Measurements from ENCODE around the gene PERCC1.
A peak's percentile ranks its signal among the peaks of the same experiment; 100 is the strongest.
"Not testable (repeated sequence)": the region's sequence is repeated elsewhere in the genome, so short reads cannot be mapped to it uniquely, and the experiment has no call there.

Gene PERCC1

DNA sequence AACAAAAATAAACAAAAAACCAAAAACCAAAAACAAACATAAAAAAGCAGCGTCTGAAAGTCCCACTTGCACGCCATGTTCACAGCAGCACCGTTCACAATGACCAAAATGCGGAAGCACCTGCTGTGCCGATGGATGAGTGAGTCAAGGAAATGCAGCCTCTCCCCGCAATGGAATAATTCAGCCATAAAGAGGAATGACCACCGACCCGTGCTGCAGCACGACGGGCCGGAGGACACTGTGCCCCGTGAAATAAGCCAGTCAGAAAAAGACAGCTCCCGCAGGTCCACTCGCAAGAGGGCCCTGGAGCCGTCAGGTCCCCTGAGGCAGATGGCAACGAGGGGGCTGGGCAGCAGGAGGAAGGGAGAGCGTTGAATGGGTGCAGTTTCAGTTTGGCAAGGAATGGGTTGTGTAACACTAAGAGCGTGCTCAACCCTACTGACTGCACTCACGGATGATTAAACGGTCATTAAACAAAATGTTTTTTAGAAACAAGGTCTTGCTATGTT lies 38.9 kb downstream of the PERCC1 start:
- H3K4me3 ChIP-seq (ENCODE audit: low read length in 2 of 2): no peak overlapping the region

DNA sequence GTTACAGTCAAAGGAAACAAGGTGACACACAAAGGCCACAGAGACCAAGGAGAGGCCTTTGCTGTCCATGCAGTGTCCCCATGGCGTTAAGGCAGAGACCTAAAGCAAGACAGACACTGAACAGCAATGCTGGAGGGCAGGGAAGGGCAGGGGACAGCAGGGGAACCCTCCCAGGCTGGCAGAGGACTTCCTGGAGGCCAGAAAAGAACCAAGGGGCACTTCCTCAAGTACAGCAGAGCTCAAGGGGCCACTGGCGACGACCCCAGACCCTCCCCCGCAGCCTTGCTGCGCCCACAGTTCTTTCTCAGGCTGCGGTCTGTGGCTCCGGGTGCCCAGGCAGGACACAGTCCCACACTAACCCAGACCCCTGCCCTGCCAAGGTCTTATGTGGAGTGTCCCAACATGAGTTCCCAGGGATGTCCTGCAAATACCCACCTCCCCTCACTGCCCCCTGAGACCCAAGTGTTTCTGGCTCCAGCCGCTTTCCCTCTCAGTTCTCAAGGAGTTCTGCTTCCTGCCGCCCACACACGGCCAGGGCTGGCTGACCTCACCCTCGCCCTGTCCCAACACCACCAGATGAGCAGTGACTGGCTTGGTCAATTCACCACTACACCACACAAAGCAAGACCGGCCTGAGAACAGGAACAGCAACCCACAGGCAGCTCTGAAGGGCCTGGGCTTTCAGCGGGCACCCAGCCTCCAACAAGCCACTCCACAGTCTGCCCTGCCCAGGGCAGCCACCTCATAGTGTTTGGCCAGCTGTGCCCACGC lies 39.8 kb downstream of the PERCC1 start:
- Histone ChIP-seq H3K4me3 (ENCODE audit: low read length in 2 of 2) (no peak overlapping the region), H3K27ac (ENCODE audit: low read length) (no peak overlapping the region), H3K36me3 (ENCODE audit: control insufficient read depth in 2 of 2, insufficient read depth in 2 of 2, low read length in 2 of 2) (no peaks in the 10 kb centered on the region), H3K27me3 (ENCODE audit: control insufficient read depth in 1 of 2, insufficient read depth in 2 of 2, low read length in 2 of 2) (no peaks in the 10 kb centered on the region), H3K9me3 (ENCODE audit: control insufficient read depth in 2 of 2, low read length in 2 of 2) (no peaks in the 10 kb centered on the region), H3K9ac (ENCODE audit: low read length in 2 of 2) (no peak overlapping the region), H3K4me1 (ENCODE audit: control insufficient read depth, insufficient read depth, low read length) (peaks cover 27% of the 10 kb centered on the region)

More for the DNA sequence above, 38.9 kb downstream of the PERCC1 start:
- Histone ChIP-seq H3K27me3 (ENCODE audit: control insufficient read depth in 1 of 2, insufficient read depth in 2 of 2, low read length in 2 of 2) (no peaks in the 10 kb centered on the region), H3K36me3 (ENCODE audit: control insufficient read depth in 2 of 2, insufficient read depth in 2 of 2, low read length in 2 of 2) (no peaks in the 10 kb centered on the region), H3K27ac (ENCODE audit: low read length) (no peak overlapping the region), H3K4me1 (ENCODE audit: control insufficient read depth, insufficient read depth, low read length) (peaks cover 21% of the 10 kb centered on the region), H3K9ac (ENCODE audit: low read length in 2 of 2) (no peak overlapping the region), H3K9me3 (ENCODE audit: control insufficient read depth in 2 of 2, low read length in 2 of 2) (no peaks in the 10 kb centered on the region)

GRCh38 chr16:1471569-1472194 lies 40.8 kb downstream of the PERCC1 start:
- Histone ChIP-seq H3K4me1 (ENCODE audit: control insufficient read depth, insufficient read depth, low read length) (peaks cover 31% of the 10 kb centered on the region), H3K27ac (ENCODE audit: low read length) (no peak overlapping the region), H3K27me3 (ENCODE audit: control insufficient read depth in 1 of 2, insufficient read depth in 2 of 2, low read length in 2 of 2) (no peaks in the 10 kb centered on the region), H3K9me3 (ENCODE audit: control insufficient read depth in 2 of 2, low read length in 2 of 2) (no peaks in the 10 kb centered on the region), H3K36me3 (ENCODE audit: control insufficient read depth in 2 of 2, insufficient read depth in 2 of 2, low read length in 2 of 2) (no peaks in the 10 kb centered on the region), H3K9ac (ENCODE audit: low read length in 2 of 2) (no peak overlapping the region), H3K4me3 (ENCODE audit: low read length in 2 of 2) (no peak overlapping the region)

GRCh38 chr16:1472974-1473373 lies 42.1 kb downstream of the PERCC1 start:
- Histone ChIP-seq H3K9me3 (ENCODE audit: control insufficient read depth in 2 of 2, low read length in 2 of 2) (peaks cover 0 to 2% of the 10 kb centered on the region in 2 donors), H3K27me3 (ENCODE audit: control insufficient read depth in 1 of 2, insufficient read depth in 2 of 2, low read length in 2 of 2) (no peaks in the 10 kb centered on the region), H3K27ac (ENCODE audit: low read length) (no peak overlapping the region), H3K36me3 (ENCODE audit: control insufficient read depth in 2 of 2, insufficient read depth in 2 of 2, low read length in 2 of 2) (no peaks in the 10 kb centered on the region), H3K4me1 (ENCODE audit: control insufficient read depth, insufficient read depth, low read length) (peaks cover 31% of the 10 kb centered on the region), H3K9ac (ENCODE audit: low read length in 2 of 2) (peak overlapping the region in 1 of 2 donors; percentile 32), H3K4me3 (ENCODE audit: low read length in 2 of 2) (no peak overlapping the region)

- peak overlapping the region; percentile 92 to 97 for H3K9ac ChIP-seq (ENCODE audit: low read length in 2 of 2)
- H3K9me3 ChIP-seq (ENCODE audit: control insufficient read depth in 2 of 2, low read length in 2 of 2): peaks cover 0 to 2% of the 10 kb centered on the region in 2 donors
- H3K27ac ChIP-seq (ENCODE audit: low read length): no peak overlapping the region
- no peaks in the 10 kb centered on the region for H3K27me3 ChIP-seq (ENCODE audit: control insufficient read depth in 1 of 2, insufficient read depth in 2 of 2, low read length in 2 of 2)
- H3K4me1 ChIP-seq (ENCODE audit: control insufficient read depth, insufficient read depth, low read length): peaks cover 31% of the 10 kb centered on the region
- H3K36me3 ChIP-seq (ENCODE audit: control insufficient read depth in 2 of 2, insufficient read depth in 2 of 2, low read length in 2 of 2): no peaks in the 10 kb centered on the region
- peak overlapping the region; percentile 83 to 90 for H3K4me3 ChIP-seq (ENCODE audit: low read length in 2 of 2)
Measured at GRCh38 chr16:1474082-1474795, 43.4 kb downstream of the PERCC1 start.

GRCh38 chr16:1474796-1475551 lies 44.1 kb downstream of the PERCC1 start, which contains the start of gene CLCN7:
CLCN7 (minus strand) TSS chr16:1475028; CDS start chr16:1474974, 54 bp downstream.
- Histone ChIP-seq H3K27ac (ENCODE audit: low read length) (peak within 1 kb of the TSS; percentile 85), H3K9ac (ENCODE audit: low read length in 2 of 2) (peak within 1 kb of the TSS; percentile 92 to 97), H3K4me1 (ENCODE audit: control insufficient read depth, insufficient read depth, low read length) (peaks cover 31% of the 10 kb centered on the region), H3K9me3 (ENCODE audit: control insufficient read depth in 2 of 2, low read length in 2 of 2) (peaks cover 0 to 2% of the 10 kb centered on the region in 2 donors), H3K4me3 (ENCODE audit: low read length in 2 of 2) (peak within 1 kb of the TSS; percentile 83 to 90), H3K27me3 (ENCODE audit: control insufficient read depth in 1 of 2, insufficient read depth in 2 of 2, low read length in 2 of 2) (no peaks in the 10 kb centered on the region), H3K36me3 (ENCODE audit: control insufficient read depth in 2 of 2, insufficient read depth in 2 of 2, low read length in 2 of 2) (no peaks in the 10 kb centered on the region)

DNA sequence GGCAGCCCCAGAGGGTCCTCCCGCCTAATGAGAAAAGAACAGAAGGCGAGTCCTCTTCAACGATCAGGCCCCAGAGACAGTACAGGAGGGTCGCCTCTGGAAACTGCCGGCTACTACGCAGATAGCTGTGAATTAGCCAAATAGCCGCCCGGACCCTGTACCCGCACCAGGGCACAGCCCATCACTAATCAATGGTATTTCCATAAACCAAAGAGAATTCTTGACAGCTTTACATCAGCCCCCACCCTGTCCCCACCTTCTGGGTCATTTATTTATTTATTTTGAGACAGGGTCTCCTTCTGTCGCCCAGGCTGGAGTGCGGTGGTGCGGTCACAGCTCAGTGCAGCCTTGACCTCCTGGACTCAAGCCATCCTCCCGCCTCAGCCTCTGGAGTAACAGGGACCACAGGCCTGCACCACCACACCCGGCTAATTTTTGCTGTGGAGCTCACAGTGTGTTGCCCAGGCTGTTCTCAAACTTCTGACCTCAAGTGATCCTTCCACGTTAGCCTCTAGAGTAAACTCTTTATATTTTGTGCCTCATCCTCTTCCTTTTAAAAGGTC lies 44.8 kb downstream of the PERCC1 start:
- Histone ChIP-seq H3K4me3 (ENCODE audit: low read length in 2 of 2) (peak overlapping the region; percentile 83 to 90), H3K27me3 (ENCODE audit: control insufficient read depth in 1 of 2, insufficient read depth in 2 of 2, low read length in 2 of 2) (no peaks in the 10 kb centered on the region), H3K36me3 (ENCODE audit: control insufficient read depth in 2 of 2, insufficient read depth in 2 of 2, low read length in 2 of 2) (no peaks in the 10 kb centered on the region), H3K4me1 (ENCODE audit: control insufficient read depth, insufficient read depth, low read length) (peaks cover 28% of the 10 kb centered on the region), H3K9ac (ENCODE audit: low read length in 2 of 2) (peak overlapping the region; percentile 92 to 97), H3K27ac (ENCODE audit: low read length) (peak overlapping the region; percentile 85), H3K9me3 (ENCODE audit: control insufficient read depth in 2 of 2, low read length in 2 of 2) (peaks cover 0 to 2% of the 10 kb centered on the region in 2 donors)

DNA sequence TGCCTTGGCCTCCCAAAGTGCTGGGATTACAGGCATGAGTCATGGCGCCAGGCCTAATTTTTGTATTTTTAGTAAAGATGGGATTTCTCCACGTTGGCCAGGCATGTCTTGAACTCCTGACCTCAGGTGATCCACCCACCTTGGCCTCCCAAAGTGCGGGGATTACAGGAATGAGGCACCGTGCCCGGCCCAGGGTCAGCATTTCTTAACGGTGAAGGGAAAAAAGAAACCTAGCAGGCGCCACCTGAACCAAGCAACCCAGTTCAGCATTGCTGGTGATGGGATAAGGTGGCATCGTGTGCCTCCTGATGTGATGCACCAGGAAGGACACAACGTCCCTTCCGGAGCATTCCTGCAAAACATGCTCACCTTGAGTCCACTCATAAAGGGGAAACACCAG lies 46.2 kb downstream of the PERCC1 start:
- Histone ChIP-seq H3K4me3 (ENCODE audit: low read length in 2 of 2) (no peak overlapping the region), H3K36me3 (ENCODE audit: control insufficient read depth in 2 of 2, insufficient read depth in 2 of 2, low read length in 2 of 2) (no peaks in the 10 kb centered on the region), H3K4me1 (ENCODE audit: control insufficient read depth, insufficient read depth, low read length) (peaks cover 24% of the 10 kb centered on the region), H3K9ac (ENCODE audit: low read length in 2 of 2) (no peak overlapping the region), H3K27me3 (ENCODE audit: control insufficient read depth in 1 of 2, insufficient read depth in 2 of 2, low read length in 2 of 2) (no peaks in the 10 kb centered on the region), H3K9me3 (ENCODE audit: control insufficient read depth in 2 of 2, low read length in 2 of 2) (peaks cover 0 to 2% of the 10 kb centered on the region in 2 donors), H3K27ac (ENCODE audit: low read length) (no peak overlapping the region)

DNA sequence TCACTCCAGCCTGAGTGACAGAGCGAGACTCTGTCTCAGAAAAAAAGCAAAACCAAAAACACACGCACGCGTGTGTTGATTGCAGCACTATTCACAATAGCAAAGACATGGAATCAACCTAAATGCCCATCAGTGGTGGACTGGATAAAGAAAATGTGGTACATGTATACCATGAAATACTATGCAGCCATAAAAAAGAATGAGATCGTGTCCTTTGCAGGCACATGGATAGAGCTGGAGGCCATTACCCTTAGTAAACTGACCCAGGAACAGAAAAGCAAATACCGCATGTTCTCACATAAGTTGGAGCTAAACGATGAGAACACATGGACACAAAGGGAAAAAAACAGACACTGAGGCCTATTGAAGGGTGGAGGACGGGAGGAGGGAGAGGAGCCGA lies 48.1 kb downstream of the PERCC1 start:
- H3K4me1 ChIP-seq (ENCODE audit: control insufficient read depth, insufficient read depth, low read length): peaks cover 15% of the 10 kb centered on the region
- H3K9me3 ChIP-seq (ENCODE audit: control insufficient read depth in 2 of 2, low read length in 2 of 2); H3K27ac ChIP-seq (ENCODE audit: low read length); H3K4me3 ChIP-seq (ENCODE audit: low read length in 2 of 2); H3K27me3 ChIP-seq (ENCODE audit: control insufficient read depth in 1 of 2, insufficient read depth in 2 of 2, low read length in 2 of 2); H3K9ac ChIP-seq (ENCODE audit: low read length in 2 of 2); H3K36me3 ChIP-seq (ENCODE audit: control insufficient read depth in 2 of 2, insufficient read depth in 2 of 2, low read length in 2 of 2): not testable (repeated sequence)
